Heart left ventricle (tissue), 16 donors: ENCODE measurements around the gene WNK2. TPM values are rescaled to one million over a fixed set of nuclear protein-coding genes. Genes with fewer than 3 reads are reported as not detected.
"Not testable (repeated sequence)": the region's sequence is repeated elsewhere in the genome, so short reads cannot be mapped to it uniquely, and the experiment has no call there.

Experiments
- ATAC-seq, 4 donors: fragments of 200-7000 bp; cut with Tn5 transposase; one replicate each; pipeline ENCODE4 v1.9.1; 2020 to 2022; ENCODE audit warnings: moderate library complexity in 4 of 4, mild to moderate bottlenecking in 3 of 4, moderate number of reproducible peaks in 1 of 4
- DNase-seq, 5 donors: peaks; one replicate each; pipeline ENCODE4 v3.0.0-alpha.2; 2020
- H3K27ac ChIP-seq, 12 donors: fragments of 200-600 bp; sonication (generic) in 4 of 12; one replicate each; pipeline versions ENCODE4 v1.5.0 to v1.8.0; 2016 to 2022; ENCODE audit warnings: mild to moderate bottlenecking in 2 of 12
- H3K27me3 ChIP-seq, 9 donors: fragments of 200-600 bp; sonication (generic) in 2 of 9; one replicate each; pipeline versions ENCODE4 v1.5.1 to v1.8.0; 2016 to 2022; ENCODE audit warnings: mild to moderate bottlenecking in 3 of 9
- H3K36me3 ChIP-seq, 9 donors: fragments of 200-600 bp; sonication (generic) in 2 of 9; one replicate each; pipeline versions ENCODE4 v1.5.0 to v1.8.0; 2018 to 2022; ENCODE audit warnings: mild to moderate bottlenecking in 2 of 9
- H3K4me1 ChIP-seq, 12 donors: fragments of 200-600 bp; sonication (generic) in 4 of 12; one replicate each; pipeline versions ENCODE4 v1.5.0 to v1.8.0; 2016 to 2022; ENCODE audit warnings: mild to moderate bottlenecking in 3 of 12
- H3K4me3 ChIP-seq, 12 donors: fragments of 200-600 bp; sonication (generic) in 4 of 12; one replicate each; pipeline versions ENCODE4 v1.5.0 to v1.8.0; 2017 to 2022; ENCODE audit warnings: mild to moderate bottlenecking in 9 of 12, moderate library complexity in 4 of 12
- H3K9me3 ChIP-seq, 12 donors: fragments of 200-600 bp; sonication (generic) in 4 of 12; one replicate each; pipeline versions ENCODE4 v1.5.0 to v1.8.0; 2016 to 2022; ENCODE audit warnings: mild to moderate bottlenecking in 1 of 12
- POLR2A ChIP-seq, 2 donors: fragments of 450-650 bp; IDR thresholded peaks; one replicate each; pipeline ENCODE4 v1.6.1; 2017; ENCODE audit warnings: antibody characterized with exemption in 2 of 2, mild to moderate bottlenecking in 2 of 2, moderate library complexity in 2 of 2
- WGBS, 4 donors: extraction: QIAGEN DNeasy Blood & Tissue Kit in 2 of 4; methylation state at CpG; one replicate each; pipeline versions ENCODE4 v1.1.5 to v1.1.7; 2013 to 2018; 5-methylcytosine and 5-hydroxymethylcytosine counted together
- intact Hi-C, 10 donors: fragments of 100-400 bp; cut with DNase I; formaldehyde crosslinking; loops; one replicate each; pipeline versions ENCODE4 v1.11.1 to v1.14.2; 2022
- polyA plus RNA-seq, 2 donors: library from polyadenylated mRNA; stranded (reverse); fragments of 200-250 nt; gene quantifications; one replicate each; pipeline ENCODE4 v1.2.3, GENCODE V29; 2013
- total RNA-seq, 9 donors: library from RNA; depleted of rRNA in 2 of 9; stranded (reverse); fragments of >200 nt in 2 of 9; fragmentation: NEBNext Ultra II Directional in 3 of 9; extraction: Animal tissue kit (Norgen Biotek cat#: 25700) in 3 of 9; gene quantifications; one replicate each; pipeline versions ENCODE4 v1.1.0 to v1.2.4, GENCODE V29; 2016 to 2023
- TF ChIP-seq, protein P1 (sequence below), 12 donors: fragments of 200-600 bp; sonication (generic) in 4 of 12; IDR thresholded peaks; one replicate each; pipeline versions ENCODE4 v1.5.0 to v1.8.0; 2018 to 2022; ENCODE audit warnings: antibody characterized with exemption in 12 of 12, mild to moderate bottlenecking in 5 of 12
- donor health status: ischemic (EF 13 %, LVEDD 7.1; RV severe dilation, severe dysfunction).
- donor health status: healthy with polysubstance abuse.
- donor health status: DM: no; HTN: yes; CAD: no.
- donor health status: DM: no; HTN: no; CAD: no.
- donor health status: ischemic (EF 25% LVEDD 6.9; RV normal size, moderate dysfunction).
- donor health status: ischemic (EF 25% LVEDD 5.7; RV mildly dilated, moderate dysfunction).
- donor health status: healthy.
- donor health status: DM: yes; HTN: yes; CAD: no.
- donor health status: ischemic (EF 35%, LVEDD 5.7; RV mildly dilated, moderate dysfunction).
- donor health status: nonischemic (EF 11% LVEDD 7.7; RV severe dilation, severe dysfunction).
- donor health status: DM: yes; HTN: yes; CAD: no.
- donor health status: PGD.
- donor health status: ischemic (EF 29% LVEDD 5.4; RV normal size, mild dysfunction).
- donor health status: nonischemic (EF 23%, LVEDD 6.1; RV moderate dilation, normal function).

The WNK2 gene
- total and polyA plus RNA-seq, 11 donors = 29.4 to 206 (median 112) TPM

DNA sequence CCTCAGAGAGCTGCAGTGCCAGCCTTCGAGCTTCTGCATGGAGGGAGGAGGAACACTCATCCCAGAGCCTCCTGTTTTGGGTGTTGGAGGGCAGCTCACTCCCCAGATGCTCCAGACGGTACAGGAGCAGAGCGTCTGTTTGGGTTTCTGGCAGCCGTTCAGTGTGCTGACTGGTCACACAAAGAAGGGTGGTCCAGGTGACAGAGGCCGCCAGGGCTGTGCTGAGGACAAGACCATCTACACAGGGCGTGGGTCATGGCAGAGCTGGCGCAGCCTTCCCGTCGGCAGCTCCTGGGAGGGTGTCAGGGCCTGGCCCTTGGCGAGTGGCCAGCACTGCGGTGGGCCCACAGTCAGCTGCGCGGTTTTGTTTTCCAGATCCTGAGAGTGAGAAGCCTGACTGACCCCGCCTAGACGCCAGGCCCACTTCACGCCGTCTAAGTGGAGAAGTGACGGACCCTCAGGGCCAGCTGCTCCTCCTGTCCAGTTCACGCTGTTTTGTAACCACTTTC, 136.1 kb downstream of the WNK2 start:
- DNase-seq = no peak
- Histone ChIP-seq H3K27me3 (peaks cover 0 to 14% (median 0%) of the 10 kb centered on the region in 9 donors), H3K9me3 (no peaks in the 10 kb centered on the region), H3K4me1 (no peaks in the 10 kb centered on the region), H3K4me3 (no peak overlapping the region), H3K36me3 (peaks cover 0 to 18% (median 0%) of the 10 kb centered on the region in 9 donors), H3K27ac (peak overlapping the region in 1 of 12 donors; percentile 5)
- WGBS, 4 donors = 50 to 71% (median 53%) methylated on average over 10 to 19 of the region's 19 CpGs
- ATAC-seq = peak in 3 of 4 donors; percentile 5 to 21 (median 13)
- intact Hi-C loops = loop anchor here in 2 of 10 donors (10.0 kb wide), 2 partner anchors 115 to 245 kb away; no protein-coding TSS in a partner anchor
- TF ChIP-seq POLR2A (IDR thresholded peaks at IDR 0.05) = no peak
- TF ChIP-seq, protein P1, sequence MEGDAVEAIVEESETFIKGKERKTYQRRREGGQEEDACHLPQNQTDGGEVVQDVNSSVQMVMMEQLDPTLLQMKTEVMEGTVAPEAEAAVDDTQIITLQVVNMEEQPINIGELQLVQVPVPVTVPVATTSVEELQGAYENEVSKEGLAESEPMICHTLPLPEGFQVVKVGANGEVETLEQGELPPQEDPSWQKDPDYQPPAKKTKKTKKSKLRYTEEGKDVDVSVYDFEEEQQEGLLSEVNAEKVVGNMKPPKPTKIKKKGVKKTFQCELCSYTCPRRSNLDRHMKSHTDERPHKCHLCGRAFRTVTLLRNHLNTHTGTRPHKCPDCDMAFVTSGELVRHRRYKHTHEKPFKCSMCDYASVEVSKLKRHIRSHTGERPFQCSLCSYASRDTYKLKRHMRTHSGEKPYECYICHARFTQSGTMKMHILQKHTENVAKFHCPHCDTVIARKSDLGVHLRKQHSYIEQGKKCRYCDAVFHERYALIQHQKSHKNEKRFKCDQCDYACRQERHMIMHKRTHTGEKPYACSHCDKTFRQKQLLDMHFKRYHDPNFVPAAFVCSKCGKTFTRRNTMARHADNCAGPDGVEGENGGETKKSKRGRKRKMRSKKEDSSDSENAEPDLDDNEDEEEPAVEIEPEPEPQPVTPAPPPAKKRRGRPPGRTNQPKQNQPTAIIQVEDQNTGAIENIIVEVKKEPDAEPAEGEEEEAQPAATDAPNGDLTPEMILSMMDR (IDR thresholded peaks at IDR 0.05) = no peak

DNA sequence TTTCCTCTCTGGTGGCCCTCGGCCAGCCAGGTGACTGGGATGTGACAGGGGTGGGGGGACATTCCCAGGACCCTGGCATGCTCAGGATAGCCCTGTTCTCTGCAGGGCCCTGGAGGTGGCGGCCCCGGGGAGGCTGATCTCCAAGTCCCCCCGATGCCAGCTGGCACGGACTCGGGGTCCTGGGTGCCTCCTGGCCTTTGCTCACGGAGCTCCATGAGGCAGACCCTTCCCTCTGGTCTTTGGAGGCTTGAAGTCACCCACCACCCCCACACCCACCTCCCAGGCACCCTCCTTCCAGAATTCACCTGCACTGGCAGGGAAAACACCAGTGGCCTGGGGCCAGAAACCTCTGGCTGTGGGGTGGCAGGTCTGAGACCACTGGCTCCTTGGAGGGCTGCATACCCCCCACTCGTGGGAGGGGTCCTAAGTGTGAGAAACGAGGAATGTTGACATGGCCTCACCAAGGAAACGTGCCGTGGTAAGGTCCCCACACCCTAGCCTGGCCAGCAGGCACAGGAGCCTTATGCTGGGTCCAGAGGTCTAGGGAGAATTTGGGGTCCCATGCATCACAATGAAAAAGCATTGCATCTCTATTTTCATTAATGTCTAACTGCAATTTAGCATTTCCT, 136.8 kb downstream of the WNK2 start:
- TF ChIP-seq, protein P1 (IDR thresholded peaks at IDR 0.05) = no peak
- no peak for TF ChIP-seq POLR2A (IDR thresholded peaks at IDR 0.05)
- Histone ChIP-seq H3K9me3 (no peaks in the 10 kb centered on the region), H3K4me3 (no peak overlapping the region), H3K27me3 (peaks cover 0 to 14% (median 0%) of the 10 kb centered on the region in 9 donors), H3K36me3 (peaks cover 0 to 18% (median 0%) of the 10 kb centered on the region in 9 donors), H3K27ac (peak overlapping the region in 1 of 12 donors; percentile 5), H3K4me1 (no peaks in the 10 kb centered on the region)
- intact Hi-C loops = loop anchor here in 2 of 10 donors (10.0 kb wide), 2 partner anchors 114 to 244 kb away; no protein-coding TSS in a partner anchor
- DNase-seq (no peak), ATAC-seq (no peak)
- WGBS, 4 donors = 72 to 78% (median 75%) methylated on average over 9 to 11 of the region's 11 CpGs

DNA sequence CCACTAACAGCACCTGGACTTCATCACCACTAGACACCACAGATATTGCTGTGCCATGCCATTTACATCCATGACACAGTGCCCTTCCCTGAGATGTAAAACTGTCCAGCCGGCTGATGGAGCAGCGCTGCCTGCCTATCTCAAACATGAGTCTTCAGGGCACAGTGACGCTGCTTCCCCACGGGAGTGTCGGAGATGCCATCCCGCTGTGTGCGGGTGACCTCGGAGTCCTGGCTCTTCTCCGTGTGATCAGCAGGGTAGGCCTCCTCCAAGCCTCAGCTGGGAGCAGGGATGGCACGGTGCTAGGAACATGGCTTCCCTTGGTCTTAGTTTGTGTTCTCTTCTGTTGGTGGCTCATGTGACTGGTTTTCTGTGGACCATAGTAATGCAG, 137.3 kb downstream of the WNK2 start:
- Histone ChIP-seq H3K27me3 (peaks cover 0 to 14% (median 0%) of the 10 kb centered on the region in 9 donors), H3K27ac (no peak overlapping the region), H3K4me1 (no peaks in the 10 kb centered on the region), H3K9me3 (no peaks in the 10 kb centered on the region), H3K4me3 (no peak overlapping the region), H3K36me3 (peaks cover 0 to 15% (median 0%) of the 10 kb centered on the region in 9 donors)
- intact Hi-C loops = loop anchor here in 2 of 10 donors (10.0 kb wide), 2 partner anchors 114 to 244 kb away; no protein-coding TSS in a partner anchor
- DNase-seq = no peak
- ATAC-seq = no peak
- TF ChIP-seq, protein P1 (IDR thresholded peaks at IDR 0.05) = no peak
- TF ChIP-seq POLR2A (IDR thresholded peaks at IDR 0.05) = no peak
- WGBS, 4 donors = 70 to 77% (median 74%) methylated on average over 10 of the region's 10 CpGs

DNA sequence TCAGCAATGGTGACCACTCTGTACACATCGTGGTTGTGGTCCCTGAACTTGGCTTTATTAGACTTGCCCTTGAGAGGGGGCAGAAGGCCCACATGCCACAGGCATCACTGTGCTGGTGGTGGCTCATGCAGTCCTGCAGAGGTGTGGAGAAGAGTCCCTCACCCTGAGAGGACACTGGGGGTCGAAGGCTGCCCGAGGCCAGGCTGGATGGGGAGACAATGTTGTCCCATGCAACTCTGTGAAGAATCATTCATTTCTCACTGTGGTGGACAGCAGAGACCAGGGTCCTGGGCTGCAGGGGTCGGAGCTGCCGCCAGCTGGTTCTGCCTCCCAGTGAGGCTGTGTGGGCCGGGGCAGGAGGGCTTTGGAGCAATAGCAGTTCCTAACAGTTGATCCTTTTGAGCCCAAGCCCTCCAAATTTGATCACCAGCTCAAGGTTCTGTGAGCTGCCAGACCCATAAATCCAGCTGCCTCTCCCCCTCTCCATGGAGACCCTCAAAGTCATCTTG, 139.6 kb downstream of the WNK2 start:
- not testable (repeated sequence) for H3K4me1 ChIP-seq, H3K27me3 ChIP-seq, ATAC-seq, H3K36me3 ChIP-seq, H3K4me3 ChIP-seq, H3K9me3 ChIP-seq, DNase-seq, H3K27ac ChIP-seq
- 86 to 92% (median 89%) methylated on average over 2 to 6 of the region's 6 CpGs for WGBS, 4 donors
- intact Hi-C loops = loop anchor here in 2 of 10 donors (10.0 kb wide), 2 partner anchors 111 to 241 kb away; no protein-coding TSS in a partner anchor
